Astrocyte (in vitro differentiated cells and primary cell): ENCODE results near the gene HSBP1.

Experiments
- EZH2 ChIP-seq: IDR thresholded peaks from 2 replicates; pipeline ENCODE4 v1.6.1; 2012; ENCODE audit warnings: mild to moderate bottlenecking, low read length, inconsistent platforms; ENCODE audit not compliant: insufficient read depth
- TF ChIP-seq, protein P1 (sequence below): IDR thresholded peaks from 2 replicates; pipeline ENCODE4 v1.5.1; 2011; ENCODE audit warnings: low read depth, mild to moderate bottlenecking, inconsistent platforms, low read length, moderate library complexity; ENCODE audit not compliant: insufficient read depth

- TF ChIP-seq EZH2, result no peak
- TF ChIP-seq, protein P1, sequence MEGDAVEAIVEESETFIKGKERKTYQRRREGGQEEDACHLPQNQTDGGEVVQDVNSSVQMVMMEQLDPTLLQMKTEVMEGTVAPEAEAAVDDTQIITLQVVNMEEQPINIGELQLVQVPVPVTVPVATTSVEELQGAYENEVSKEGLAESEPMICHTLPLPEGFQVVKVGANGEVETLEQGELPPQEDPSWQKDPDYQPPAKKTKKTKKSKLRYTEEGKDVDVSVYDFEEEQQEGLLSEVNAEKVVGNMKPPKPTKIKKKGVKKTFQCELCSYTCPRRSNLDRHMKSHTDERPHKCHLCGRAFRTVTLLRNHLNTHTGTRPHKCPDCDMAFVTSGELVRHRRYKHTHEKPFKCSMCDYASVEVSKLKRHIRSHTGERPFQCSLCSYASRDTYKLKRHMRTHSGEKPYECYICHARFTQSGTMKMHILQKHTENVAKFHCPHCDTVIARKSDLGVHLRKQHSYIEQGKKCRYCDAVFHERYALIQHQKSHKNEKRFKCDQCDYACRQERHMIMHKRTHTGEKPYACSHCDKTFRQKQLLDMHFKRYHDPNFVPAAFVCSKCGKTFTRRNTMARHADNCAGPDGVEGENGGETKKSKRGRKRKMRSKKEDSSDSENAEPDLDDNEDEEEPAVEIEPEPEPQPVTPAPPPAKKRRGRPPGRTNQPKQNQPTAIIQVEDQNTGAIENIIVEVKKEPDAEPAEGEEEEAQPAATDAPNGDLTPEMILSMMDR, result no peak
These were observed 6.3 kb downstream of the HSBP1 start for GRCh38 chr16:83813823-83814658.
